H1 (cell line): Measurements from ENCODE around the gene CARD18.

Source experiments
- EP300 ChIP-seq, 2 experiments: IDR thresholded peaks; 1 replicate in 1 of 2; 2 replicates in 1 of 2; pipeline ENCODE4 v1.6.1; 2011 to 2012; ENCODE audit warnings: low read depth in 2 of 2, low read length in 2 of 2, mild to moderate bottlenecking in 2 of 2, borderline replicate concordance in 1 of 2, inconsistent platforms in 1 of 2, moderate library complexity in 1 of 2
- KDM1A ChIP-seq: fragments of 200-600, 300-600 bp; sonication (generic); IDR thresholded peaks from 2 replicates; pipeline ENCODE4 v1.7.1; 2016; ENCODE audit warnings: mild to moderate bottlenecking, low read length, borderline replicate concordance
- PHF8 ChIP-seq: fragments of 200-600 bp; sonication (generic); conservative IDR thresholded peaks from 2 replicates; pipeline ENCODE4 v1.7.1; 2012; ENCODE audit warnings: low read depth, mild to moderate bottlenecking, inconsistent platforms, low read length, moderate library complexity

- TF ChIP-seq PHF8 (no peak), EP300 (IDR thresholded peaks at IDR 0.05; ENCODE audit: borderline replicate concordance in 1 of 2, low read depth in 2 of 2, low read length in 2 of 2) (no peak), KDM1A (no peak)
Observed at GRCh38 chr11:105177658-105178057, 38.1 kb upstream of the CARD18 start.
